Fibroblast of the aortic adventitia (primary cell): ENCODE data around the gene CMTM2. TPM values are rescaled to one million over a fixed set of nuclear protein-coding genes. Genes with fewer than 3 reads are reported as not detected.

Experiments
- DNase-seq: peaks from one replicate; pipeline ENCODE4 v3.0.0-alpha.2; 2010; ENCODE audit warnings: low read depth
- H3K4me3 ChIP-seq: 2 replicates; pipeline ENCODE4 v1.5.1; 2011; ENCODE audit warnings: low read depth, mild to moderate bottlenecking, control low read depth, low read length, moderate library complexity
- total RNA-seq: library from RNA; depleted of rRNA; stranded (reverse); fragments of >200 nt; gene quantifications from 2 replicates; pipeline ENCODE4 v1.2.3, GENCODE V29; 2012; ENCODE audit warnings: low replicate concordance
- TF ChIP-seq, protein P1 (sequence below): IDR thresholded peaks from 2 replicates; pipeline ENCODE4 v1.5.1; 2011; ENCODE audit warnings: mild to moderate bottlenecking, low read length, control low read depth, inconsistent platforms; ENCODE audit not compliant: insufficient read depth

CMTM2 gene
- total RNA-seq, 1 donor, result not detected

DNA sequence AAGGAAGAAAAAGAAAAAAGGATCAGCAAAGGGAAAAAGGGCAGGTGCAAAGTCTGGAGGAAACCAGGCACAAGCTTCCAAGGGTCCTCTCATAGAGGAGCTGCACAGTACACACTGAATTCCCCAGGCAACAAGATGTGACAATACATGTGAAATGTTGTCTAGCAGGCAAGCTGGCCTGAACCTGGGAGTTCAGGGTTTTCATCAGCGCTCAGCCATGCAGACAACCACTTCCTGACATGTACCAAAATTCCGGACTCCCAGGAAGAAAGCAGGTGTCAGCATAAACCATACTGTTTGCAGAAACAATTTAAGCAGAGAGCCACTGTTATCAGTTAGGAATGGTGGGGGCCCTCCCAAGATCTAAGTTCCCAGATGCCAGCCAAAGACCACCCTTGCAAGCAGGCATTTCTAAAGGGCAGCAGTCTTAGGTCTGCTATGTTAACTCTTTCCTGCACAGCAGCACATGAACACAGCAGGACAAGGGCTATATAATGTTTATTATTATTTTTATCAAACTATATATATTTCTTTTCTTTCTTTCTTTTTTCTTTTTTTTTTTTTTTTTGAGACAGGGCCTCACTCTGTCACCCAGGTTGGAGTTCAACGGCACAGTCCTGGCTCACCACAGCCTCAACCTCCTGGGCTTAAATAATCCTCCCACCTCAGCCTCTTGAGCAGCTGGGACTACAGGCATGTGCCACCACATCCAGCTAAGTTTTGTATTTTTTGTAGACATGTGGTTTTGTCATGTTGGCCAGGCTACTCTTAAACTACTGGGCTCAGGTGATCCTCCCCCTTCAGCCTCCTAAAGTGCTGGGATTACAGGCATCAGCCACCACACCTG is 39.4 kb upstream of the CMTM2 start:
- TF ChIP-seq, protein P1, sequence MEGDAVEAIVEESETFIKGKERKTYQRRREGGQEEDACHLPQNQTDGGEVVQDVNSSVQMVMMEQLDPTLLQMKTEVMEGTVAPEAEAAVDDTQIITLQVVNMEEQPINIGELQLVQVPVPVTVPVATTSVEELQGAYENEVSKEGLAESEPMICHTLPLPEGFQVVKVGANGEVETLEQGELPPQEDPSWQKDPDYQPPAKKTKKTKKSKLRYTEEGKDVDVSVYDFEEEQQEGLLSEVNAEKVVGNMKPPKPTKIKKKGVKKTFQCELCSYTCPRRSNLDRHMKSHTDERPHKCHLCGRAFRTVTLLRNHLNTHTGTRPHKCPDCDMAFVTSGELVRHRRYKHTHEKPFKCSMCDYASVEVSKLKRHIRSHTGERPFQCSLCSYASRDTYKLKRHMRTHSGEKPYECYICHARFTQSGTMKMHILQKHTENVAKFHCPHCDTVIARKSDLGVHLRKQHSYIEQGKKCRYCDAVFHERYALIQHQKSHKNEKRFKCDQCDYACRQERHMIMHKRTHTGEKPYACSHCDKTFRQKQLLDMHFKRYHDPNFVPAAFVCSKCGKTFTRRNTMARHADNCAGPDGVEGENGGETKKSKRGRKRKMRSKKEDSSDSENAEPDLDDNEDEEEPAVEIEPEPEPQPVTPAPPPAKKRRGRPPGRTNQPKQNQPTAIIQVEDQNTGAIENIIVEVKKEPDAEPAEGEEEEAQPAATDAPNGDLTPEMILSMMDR, result no peak
- no peak overlapping the region for H3K4me3 ChIP-seq
- DNase-seq, result no peak

DNA sequence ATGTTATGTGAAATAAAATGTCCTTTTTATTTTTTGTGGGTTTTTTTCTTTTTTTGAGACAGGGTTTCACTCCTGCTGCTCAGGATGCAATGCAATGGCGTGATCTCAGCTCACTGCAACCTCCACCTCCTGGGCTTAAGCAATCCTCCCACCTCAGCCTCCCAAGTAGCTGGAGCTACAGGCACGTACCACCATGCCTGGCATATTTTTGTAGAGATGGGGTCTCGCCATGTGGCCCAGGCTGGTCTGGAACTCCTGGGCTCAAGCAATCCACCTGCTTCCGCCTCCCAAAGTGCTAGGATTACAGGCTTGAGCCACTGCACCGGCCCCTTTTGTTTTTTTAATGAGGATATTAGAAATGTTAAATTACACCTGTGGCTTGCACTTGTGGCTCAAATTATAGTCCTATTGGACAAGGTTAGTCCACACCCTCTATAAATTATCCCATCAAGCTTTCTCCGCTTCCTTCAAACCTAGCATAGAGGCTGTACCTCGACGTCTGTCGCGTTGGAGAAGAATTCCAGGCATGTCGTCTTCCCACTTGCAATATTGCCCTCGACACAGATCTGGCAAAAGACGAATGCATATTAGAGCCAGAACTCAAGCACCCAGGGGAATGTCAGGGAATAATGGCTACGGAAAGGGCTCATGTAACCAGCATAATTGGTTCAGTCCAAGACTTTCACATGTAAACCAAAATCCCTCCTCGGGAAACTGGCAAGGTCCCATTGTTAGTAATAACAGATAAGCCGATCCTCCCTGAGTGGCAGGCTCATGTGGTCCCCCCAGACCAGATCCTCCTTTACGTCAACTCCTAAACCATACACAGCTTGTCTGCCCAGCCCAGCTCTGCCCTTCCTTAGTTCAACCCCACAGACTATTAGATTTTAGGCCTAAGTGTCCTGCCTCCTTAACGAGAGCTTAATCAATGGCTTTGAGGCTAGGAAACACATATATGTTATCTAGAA is 37.6 kb upstream of the CMTM2 start:
- H3K4me3 ChIP-seq, result no peak overlapping the region
- TF ChIP-seq, protein P1, result no peak
- DNase-seq, result no peak

DNA sequence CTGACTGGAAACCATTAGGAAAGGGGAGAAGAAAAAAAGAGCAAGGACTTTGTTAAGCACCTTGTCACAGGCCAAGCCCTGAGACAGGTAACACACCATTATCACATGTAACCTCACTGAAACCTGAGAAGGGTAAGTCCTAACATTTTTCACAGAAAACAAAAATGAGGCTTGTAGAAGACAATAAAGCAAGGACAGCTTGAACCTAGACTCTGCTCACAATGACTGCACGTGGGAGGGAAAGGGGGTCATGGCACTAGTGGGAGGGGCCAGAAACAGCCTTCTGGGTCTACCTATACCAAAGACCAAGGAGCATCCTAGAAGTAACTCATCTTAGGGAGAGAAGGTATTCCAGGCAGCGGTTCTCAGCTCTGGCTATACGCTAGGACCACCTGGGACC is 36.9 kb upstream of the CMTM2 start:
- H3K4me3 ChIP-seq, result no peak overlapping the region
- TF ChIP-seq, protein P1, result no peak
- no peak for DNase-seq

- DNase-seq, result no peak
- no peak overlapping the region for H3K4me3 ChIP-seq
- TF ChIP-seq, protein P1, result no peak
Observed at GRCh38 chr16:66543541-66543940, 35.7 kb upstream of the CMTM2 start.

DNA sequence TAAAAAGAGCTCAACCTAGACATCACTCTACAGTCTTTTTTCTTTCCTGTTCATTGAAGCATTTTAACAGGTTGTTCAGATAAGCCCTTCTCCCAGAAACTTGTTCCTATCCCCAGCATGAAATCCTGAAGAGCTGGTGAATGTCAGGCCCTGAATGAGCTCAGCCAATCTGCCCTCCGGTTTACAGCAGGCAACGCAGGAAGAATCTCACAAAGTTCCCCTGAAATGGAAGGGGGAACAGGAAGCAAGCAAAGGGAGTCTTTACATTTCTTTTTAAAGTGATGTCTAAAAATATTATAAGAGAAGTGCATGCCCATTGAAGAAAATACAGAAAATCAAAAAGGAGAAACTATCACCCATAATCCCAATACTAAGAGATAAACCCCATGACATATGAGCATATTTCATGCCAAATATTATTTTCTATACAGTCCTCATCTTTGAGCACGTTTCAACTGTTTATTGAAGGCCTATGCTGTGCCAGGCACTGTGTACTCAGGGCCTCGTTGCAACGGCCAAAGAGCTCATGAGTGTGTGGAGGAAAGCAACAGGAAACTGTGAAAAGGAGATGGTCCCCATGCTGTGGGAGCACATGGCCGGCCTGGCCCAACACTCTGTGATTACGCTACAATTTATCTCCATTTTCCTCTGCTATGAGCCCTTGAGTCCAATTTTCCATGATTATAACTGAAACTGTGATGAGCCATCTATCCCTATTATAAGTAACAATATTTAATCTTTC is 35.1 kb upstream of the CMTM2 start:
- no peak overlapping the region for H3K4me3 ChIP-seq
- DNase-seq, result no peak
- TF ChIP-seq, protein P1, result no peak

GRCh38 chr16:66547101-66547989 is 31.9 kb upstream of the CMTM2 start:
- TF ChIP-seq, protein P1, result no peak
- DNase-seq, result no peak

More at GRCh38 chr16:66547101-66547989, 31.9 kb upstream of the CMTM2 start:
- H3K4me3 ChIP-seq, result no peak overlapping the region
